OCI-LY7 (cell line): ENCODE data around the gene SLC39A3.

ENCODE experiments used
- EZH2phosphoT487 ChIP-seq: fragments of 200-600 bp; sonication (generic); IDR thresholded peaks from 2 replicates; pipeline ENCODE4 v1.6.1; 2018; ENCODE audit warnings: low read depth, borderline replicate concordance, mild to moderate bottlenecking, mixed run types, antibody characterized with exemption, low read length, moderate library complexity, mixed read lengths
- TF ChIP-seq, protein P1 (sequence below): fragments of 200-600 bp; sonication (generic); conservative IDR thresholded peaks from 2 replicates; pipeline ENCODE4 v1.5.1; 2014; ENCODE audit warnings: mild to moderate bottlenecking, antibody characterized with exemption, low read length, moderate library complexity, mixed read lengths

- TF ChIP-seq, protein P1, sequence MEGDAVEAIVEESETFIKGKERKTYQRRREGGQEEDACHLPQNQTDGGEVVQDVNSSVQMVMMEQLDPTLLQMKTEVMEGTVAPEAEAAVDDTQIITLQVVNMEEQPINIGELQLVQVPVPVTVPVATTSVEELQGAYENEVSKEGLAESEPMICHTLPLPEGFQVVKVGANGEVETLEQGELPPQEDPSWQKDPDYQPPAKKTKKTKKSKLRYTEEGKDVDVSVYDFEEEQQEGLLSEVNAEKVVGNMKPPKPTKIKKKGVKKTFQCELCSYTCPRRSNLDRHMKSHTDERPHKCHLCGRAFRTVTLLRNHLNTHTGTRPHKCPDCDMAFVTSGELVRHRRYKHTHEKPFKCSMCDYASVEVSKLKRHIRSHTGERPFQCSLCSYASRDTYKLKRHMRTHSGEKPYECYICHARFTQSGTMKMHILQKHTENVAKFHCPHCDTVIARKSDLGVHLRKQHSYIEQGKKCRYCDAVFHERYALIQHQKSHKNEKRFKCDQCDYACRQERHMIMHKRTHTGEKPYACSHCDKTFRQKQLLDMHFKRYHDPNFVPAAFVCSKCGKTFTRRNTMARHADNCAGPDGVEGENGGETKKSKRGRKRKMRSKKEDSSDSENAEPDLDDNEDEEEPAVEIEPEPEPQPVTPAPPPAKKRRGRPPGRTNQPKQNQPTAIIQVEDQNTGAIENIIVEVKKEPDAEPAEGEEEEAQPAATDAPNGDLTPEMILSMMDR: no peak
- TF ChIP-seq EZH2phosphoT487: no peak
Observed at GRCh38 chr19:2747349-2747748, 7.5 kb upstream of the SLC39A3 start.
